ENCODE results near the gene ATP2B1.
"Not testable (repeated sequence)": the region's sequence is repeated elsewhere in the genome, so short reads cannot be mapped to it uniquely, and the experiment has no call there.

ATP2B1 gene

GRCh38 chr12:89708565-89709156 is at the start of gene ATP2B1:
ATP2B1 (minus strand) TSS chr12:89708838; CDS start chr12:89655886, 52,952 bp downstream.
- peak; percentile 81 for DNase-seq

GRCh38 chr12:89757987-89758386 is 49.3 kb upstream of the ATP2B1 start:
- DNase-seq, result not testable (repeated sequence)

- no peak for DNase-seq
Observed at GRCh38 chr12:89756585-89757398, 48.2 kb upstream of the ATP2B1 start.

- DNase-seq, result no peak
Observed at GRCh38 chr12:89756194-89756584, 47.6 kb upstream of the ATP2B1 start.

- no peak for DNase-seq
Observed at GRCh38 chr12:89753997-89754396, 45.4 kb upstream of the ATP2B1 start.

GRCh38 chr12:89752341-89752740 is 43.7 kb upstream of the ATP2B1 start:
- no peak for DNase-seq

- no peak for DNase-seq
Observed at GRCh38 chr12:89750389-89751351, 42.0 kb upstream of the ATP2B1 start.

GRCh38 chr12:89748791-89749190 is 40.2 kb upstream of the ATP2B1 start:
- DNase-seq, result no peak

- no peak for DNase-seq
Observed at GRCh38 chr12:89745286-89745685, 36.6 kb upstream of the ATP2B1 start.

- no peak for DNase-seq
Observed at GRCh38 chr12:89742337-89743022, 33.8 kb upstream of the ATP2B1 start.

- DNase-seq, result no peak
Observed at GRCh38 chr12:89740943-89741342, 32.3 kb upstream of the ATP2B1 start.

GRCh38 chr12:89736995-89737394 is 28.4 kb upstream of the ATP2B1 start:
- no peak for DNase-seq

GRCh38 chr12:89733579-89734201 is 25.1 kb upstream of the ATP2B1 start:
- no peak for DNase-seq

- no peak for DNase-seq
Observed at GRCh38 chr12:89732522-89732921, 23.9 kb upstream of the ATP2B1 start.

GRCh38 chr12:89731614-89732013 is 23.0 kb upstream of the ATP2B1 start:
- DNase-seq, result no peak

GRCh38 chr12:89731089-89731488 is 22.5 kb upstream of the ATP2B1 start:
- DNase-seq, result no peak

- no peak for DNase-seq
Observed at GRCh38 chr12:89729946-89730459, 21.4 kb upstream of the ATP2B1 start.

- DNase-seq, result no peak
Observed at GRCh38 chr12:89723276-89723675, 14.6 kb upstream of the ATP2B1 start.

GRCh38 chr12:89721291-89721987 is 12.8 kb upstream of the ATP2B1 start:
- no peak for DNase-seq

GRCh38 chr12:89717759-89718523 is 9.3 kb upstream of the ATP2B1 start:
- no peak for DNase-seq

- no peak for DNase-seq
Observed at GRCh38 chr12:89712706-89713105, 4.1 kb upstream of the ATP2B1 start.
